Colon (tissue), 2 donors: ENCODE measurements around the gene GLCE.
"Not testable (repeated sequence)": the region's sequence is repeated elsewhere in the genome, so short reads cannot be mapped to it uniquely, and the experiment has no call there.

Experiments
- FAIRE-seq: peaks from 2 replicates; lab custom pipeline; 2012; peaks lifted over from hg19 to GRCh38; lab: Jason Lieb, UNC
- donor health status: control.
- donor health status: control.

The GLCE gene

GRCh38 chr15:69299943-69300588, 139.6 kb downstream of the GLCE start:
- no peak for FAIRE-seq

DNA sequence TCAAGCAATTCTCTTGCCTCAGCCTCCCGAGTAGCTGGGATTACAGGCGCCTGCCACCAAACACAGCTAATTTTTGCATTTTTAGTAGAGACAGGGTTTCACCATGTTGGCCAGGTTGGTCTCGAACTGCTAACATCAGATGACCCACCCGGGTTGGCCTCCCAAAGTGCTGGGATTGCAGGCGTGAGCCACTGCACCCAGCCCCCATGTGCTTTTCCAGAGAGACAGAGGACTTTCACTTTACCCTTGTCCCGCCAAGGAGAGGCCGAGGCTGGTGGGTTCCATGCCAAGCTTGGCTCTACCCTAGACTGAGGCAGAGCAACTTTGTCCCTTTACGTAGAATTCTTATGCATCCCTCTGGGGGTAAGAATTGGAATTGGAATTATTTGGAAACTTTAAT, 140.7 kb downstream of the GLCE start:
- not testable (repeated sequence) for FAIRE-seq

- FAIRE-seq, result not testable (repeated sequence)
These were observed 141.7 kb downstream of the GLCE start for GRCh38 chr15:69302087-69302486.

GRCh38 chr15:69302929-69303328, 142.5 kb downstream of the GLCE start:
- no peak for FAIRE-seq

GRCh38 chr15:69303337-69304181, 143.1 kb downstream of the GLCE start:
- no peak for FAIRE-seq

- no peak for FAIRE-seq
These were observed 143.7 kb downstream of the GLCE start for GRCh38 chr15:69304182-69304545.

DNA sequence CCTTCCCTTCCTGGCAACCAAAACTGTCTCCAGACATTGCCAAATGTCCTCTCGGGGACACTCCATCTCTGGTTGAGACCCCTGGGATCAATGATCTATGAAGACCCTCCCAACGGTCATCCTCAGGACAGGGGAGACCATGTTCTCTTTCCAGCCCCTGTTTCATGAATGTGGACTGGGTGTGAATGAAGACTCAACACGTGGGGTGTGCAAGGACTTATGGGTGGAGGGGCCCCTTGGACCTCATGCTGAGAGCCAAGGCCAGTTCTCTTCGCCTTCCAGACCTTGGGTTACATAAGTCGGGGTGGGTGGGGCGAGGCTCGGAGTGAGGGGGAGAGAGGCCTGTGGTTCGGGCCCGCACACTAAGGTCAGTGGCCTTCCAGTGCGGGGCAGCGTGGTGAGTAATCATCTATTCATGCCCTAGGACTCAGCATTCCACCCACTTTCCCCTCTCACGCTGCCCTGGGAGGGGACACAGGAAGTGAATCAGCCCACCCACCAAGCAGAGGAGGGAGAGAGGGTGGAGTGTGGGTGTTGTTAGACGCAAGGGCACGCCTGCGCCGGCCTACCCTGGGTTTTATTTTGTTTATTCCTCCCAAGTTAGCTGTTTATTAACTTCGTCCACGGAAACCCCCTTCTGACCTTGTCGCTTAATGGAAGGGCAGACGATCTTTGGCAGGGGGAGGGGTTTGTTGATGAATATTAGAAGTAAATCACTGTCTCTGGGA, 144.9 kb downstream of the GLCE start:
- no peak for FAIRE-seq

DNA sequence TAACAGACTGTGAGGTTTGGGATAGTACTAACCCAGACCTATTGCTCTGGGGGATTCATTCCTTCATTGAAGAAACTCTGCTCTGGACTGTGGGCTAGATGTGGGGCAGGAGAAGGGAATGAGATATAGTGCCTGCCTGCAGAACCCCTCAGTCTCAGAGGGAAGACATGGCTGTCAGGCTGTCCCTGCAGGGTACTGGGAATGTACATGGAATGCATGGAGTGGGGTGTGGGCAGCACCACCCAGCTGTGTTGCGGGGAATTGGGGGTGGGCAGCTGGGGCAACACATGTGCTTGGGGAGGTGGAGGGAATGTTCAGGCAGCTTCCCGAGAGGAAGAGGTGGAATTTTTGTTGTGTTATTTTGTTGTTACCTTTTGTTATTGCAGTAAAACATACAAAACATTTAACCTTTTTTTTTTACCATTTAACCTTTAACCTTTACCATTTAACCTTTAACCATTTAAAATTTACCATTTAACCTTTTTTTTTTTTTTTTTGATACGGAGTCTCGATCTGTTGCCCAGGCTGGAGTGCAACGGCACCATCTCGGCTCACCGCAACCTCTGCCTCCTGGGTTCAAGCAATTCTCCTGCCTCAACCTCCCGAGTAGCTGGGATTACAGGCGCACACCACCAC, 145.6 kb downstream of the GLCE start:
- no peak for FAIRE-seq

DNA sequence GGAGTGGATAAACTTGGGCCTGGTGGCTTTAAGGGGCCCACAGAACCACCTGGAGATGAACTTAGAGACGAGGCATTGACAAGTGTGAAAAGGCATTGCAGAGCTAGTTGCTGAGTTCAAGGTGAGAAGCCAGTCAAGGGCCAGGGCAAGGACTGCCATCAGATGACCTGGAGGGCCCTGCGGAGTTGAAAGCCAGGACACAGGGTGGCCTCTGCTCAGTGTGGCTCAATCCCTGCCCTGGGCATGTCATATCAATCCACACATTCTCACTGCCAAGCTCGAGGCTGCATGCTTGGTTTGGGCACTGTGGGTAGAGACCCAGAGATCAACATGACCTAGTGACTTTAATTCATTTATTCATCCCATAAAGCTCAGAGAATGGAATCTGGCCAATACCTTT, 147.5 kb downstream of the GLCE start:
- no peak for FAIRE-seq

GRCh38 chr15:69308949-69309348, 148.5 kb downstream of the GLCE start:
- no peak for FAIRE-seq

DNA sequence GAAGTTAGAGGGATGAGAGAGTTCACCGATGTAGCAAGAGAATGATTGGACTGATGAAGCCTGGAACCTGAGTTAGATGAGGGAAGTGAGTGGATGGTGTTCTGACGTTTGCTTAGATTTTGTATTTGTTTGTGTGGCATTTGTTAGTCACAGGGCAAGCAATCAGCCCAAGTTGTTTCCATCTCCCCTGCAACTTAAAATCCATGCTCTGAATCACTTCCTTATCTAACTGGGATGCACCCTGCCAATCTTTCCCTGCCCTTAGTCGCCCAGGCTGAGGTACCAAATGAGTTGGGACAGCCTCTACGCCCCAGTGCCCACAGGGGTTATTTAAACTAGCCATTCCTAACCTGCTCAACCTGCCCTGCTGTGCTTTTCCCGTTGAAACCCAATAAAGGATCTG, 150.9 kb downstream of the GLCE start:
- FAIRE-seq, result no peak

- no peak for FAIRE-seq
These were observed 153.1 kb downstream of the GLCE start for GRCh38 chr15:69313432-69314000.

DNA sequence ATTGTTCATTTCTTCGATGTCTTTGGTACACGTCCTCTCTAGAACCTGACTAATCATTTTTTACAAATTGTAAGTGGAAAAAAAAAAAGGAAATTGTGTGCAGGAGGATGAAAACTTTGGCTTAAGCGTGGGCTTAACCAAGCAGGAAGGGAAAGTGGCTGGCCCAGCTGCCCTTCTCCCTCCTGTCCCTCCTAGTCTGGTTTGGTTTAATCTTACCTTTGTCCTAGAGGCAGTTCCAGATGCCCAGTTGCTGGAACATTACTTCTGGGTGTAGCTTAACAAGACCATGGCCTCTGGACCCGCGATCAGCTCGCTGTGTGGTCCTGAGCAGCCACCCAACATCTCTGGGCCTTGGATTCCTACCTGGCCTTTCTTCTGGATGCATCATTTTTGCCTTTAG, 153.7 kb downstream of the GLCE start:
- no peak for FAIRE-seq

GRCh38 chr15:69314736-69315135, 154.3 kb downstream of the GLCE start:
- no peak for FAIRE-seq

DNA sequence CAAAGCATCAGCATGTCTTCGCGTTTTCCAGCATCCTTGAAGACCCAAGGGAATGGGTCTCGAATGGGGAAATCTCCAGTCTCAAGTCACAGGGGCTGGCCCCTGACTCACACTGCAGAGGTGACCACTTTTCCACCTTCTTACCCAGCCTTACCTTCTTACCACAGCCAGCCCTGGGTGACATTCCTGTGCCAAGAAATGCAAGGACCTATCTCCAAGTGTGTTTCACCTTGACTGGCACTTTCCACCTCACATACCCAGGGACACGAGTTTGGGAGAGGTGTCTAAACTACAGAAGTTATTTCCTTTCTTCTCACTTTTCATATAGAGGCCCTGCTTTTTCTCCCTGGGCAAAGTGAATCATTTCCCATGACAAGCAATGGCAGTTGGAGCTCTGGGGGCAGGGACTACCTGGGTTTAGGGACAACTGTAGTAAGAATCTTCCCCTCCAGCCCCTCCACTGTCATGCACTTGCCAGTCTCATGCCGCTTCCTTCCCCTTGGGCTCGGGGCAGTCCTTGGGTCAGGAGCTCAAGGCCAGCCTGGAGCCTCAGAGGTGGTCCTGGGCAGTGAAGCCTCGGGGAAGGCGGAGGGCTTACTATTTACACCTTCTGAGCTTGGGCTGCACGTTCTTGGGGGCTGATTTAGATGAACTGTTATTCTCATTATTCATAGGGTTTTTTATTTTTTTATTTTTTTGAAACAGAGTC, 155.1 kb downstream of the GLCE start:
- FAIRE-seq, result no peak

DNA sequence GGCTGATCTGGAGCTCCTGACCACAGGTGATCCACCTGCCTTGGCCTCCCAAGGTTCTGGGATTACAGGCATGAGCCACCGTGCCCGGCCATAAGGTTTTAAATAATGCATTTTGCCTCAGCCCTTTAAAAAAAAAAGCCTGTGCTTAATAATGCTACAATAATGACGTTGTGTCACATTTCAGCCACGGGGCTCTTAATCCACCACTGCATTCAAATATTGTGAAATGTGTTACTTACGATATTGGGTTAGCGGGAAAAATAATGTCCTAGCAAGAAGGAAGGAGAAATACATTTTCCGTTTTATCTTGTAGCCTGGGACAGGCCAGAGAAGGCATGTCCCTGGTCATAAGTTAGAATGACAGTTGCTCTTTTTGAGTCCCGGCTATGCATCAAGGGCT, 155.9 kb downstream of the GLCE start:
- FAIRE-seq, result no peak

GRCh38 chr15:69317392-69317841, 157.0 kb downstream of the GLCE start:
- FAIRE-seq, result no peak

- FAIRE-seq, result no peak
These were observed 157.6 kb downstream of the GLCE start for GRCh38 chr15:69318033-69318432.

GRCh38 chr15:69319384-69320375, 159.2 kb downstream of the GLCE start:
- FAIRE-seq, result no peak

GRCh38 chr15:69320977-69321554, 160.6 kb downstream of the GLCE start:
- FAIRE-seq, result no peak
